NOMO-1 (cell line): ENCODE measurements around the gene PHB1.
"Not testable (repeated sequence)": the region's sequence is repeated elsewhere in the genome, so short reads cannot be mapped to it uniquely, and the experiment has no call there.

ENCODE experiments used
- DNase-seq, 2 experiments: peaks; one replicate each; lab custom pipeline; 2025; ENCODE audit not compliant: unreplicated experiment in 2 of 2; lab: John Stamatoyannopoulos, UW

PHB1 gene

GRCh38 chr17:49406421-49407061, 8.1 kb downstream of the PHB1 start:
- DNase-seq: no peak

- DNase-seq: no peak
These were observed 9.8 kb downstream of the PHB1 start for GRCh38 chr17:49404906-49405305.

GRCh38 chr17:49404361-49404760, 10.3 kb downstream of the PHB1 start:
- no peak for DNase-seq

- no peak for DNase-seq
These were observed 11.0 kb downstream of the PHB1 start for GRCh38 chr17:49403514-49404289.

GRCh38 chr17:49402706-49403105, 12.0 kb downstream of the PHB1 start:
- no peak for DNase-seq

GRCh38 chr17:49401971-49402611, 12.6 kb downstream of the PHB1 start:
- DNase-seq: no peak

- DNase-seq: no peak
These were observed 14.7 kb downstream of the PHB1 start for GRCh38 chr17:49399995-49400394.

- DNase-seq: no peak
These were observed 17.1 kb downstream of the PHB1 start for GRCh38 chr17:49397586-49397985.

GRCh38 chr17:49393491-49394255, 21.0 kb downstream of the PHB1 start:
- DNase-seq: peak; percentile 30 to 32

- DNase-seq: peak; percentile 74 to 82
These were observed 23.9 kb downstream of the PHB1 start for GRCh38 chr17:49390548-49391324.

GRCh38 chr17:49389514-49390347, 25.0 kb downstream of the PHB1 start:
- not testable (repeated sequence) for DNase-seq

- no peak for DNase-seq
These were observed 25.8 kb downstream of the PHB1 start for GRCh38 chr17:49388692-49389513.

- DNase-seq: peak; percentile 51
These were observed 26.4 kb downstream of the PHB1 start for GRCh38 chr17:49388290-49388640.

- no peak for DNase-seq
These were observed 27.0 kb downstream of the PHB1 start for GRCh38 chr17:49387498-49388289.

- no peak for DNase-seq
These were observed 28.3 kb downstream of the PHB1 start for GRCh38 chr17:49386373-49386772.

- no peak for DNase-seq
These were observed 29.7 kb downstream of the PHB1 start for GRCh38 chr17:49384951-49385350.

- no peak for DNase-seq
These were observed 31.6 kb downstream of the PHB1 start for GRCh38 chr17:49383060-49383459.

GRCh38 chr17:49382556-49382955, 32.1 kb downstream of the PHB1 start:
- DNase-seq: no peak
